GM19043 (cell line): ENCODE results near the gene DIP2C.
"Not testable (repeated sequence)": the region's sequence is repeated elsewhere in the genome, so short reads cannot be mapped to it uniquely, and the experiment has no call there.

Experiments used
- ATAC-seq: cut with Tn5 transposase; IDR thresholded peaks from one replicate; pipeline ENCODE4 v1.9.1; 2021; ENCODE audit warnings: low read depth; ENCODE audit not compliant: unreplicated experiment

The DIP2C gene

DNA sequence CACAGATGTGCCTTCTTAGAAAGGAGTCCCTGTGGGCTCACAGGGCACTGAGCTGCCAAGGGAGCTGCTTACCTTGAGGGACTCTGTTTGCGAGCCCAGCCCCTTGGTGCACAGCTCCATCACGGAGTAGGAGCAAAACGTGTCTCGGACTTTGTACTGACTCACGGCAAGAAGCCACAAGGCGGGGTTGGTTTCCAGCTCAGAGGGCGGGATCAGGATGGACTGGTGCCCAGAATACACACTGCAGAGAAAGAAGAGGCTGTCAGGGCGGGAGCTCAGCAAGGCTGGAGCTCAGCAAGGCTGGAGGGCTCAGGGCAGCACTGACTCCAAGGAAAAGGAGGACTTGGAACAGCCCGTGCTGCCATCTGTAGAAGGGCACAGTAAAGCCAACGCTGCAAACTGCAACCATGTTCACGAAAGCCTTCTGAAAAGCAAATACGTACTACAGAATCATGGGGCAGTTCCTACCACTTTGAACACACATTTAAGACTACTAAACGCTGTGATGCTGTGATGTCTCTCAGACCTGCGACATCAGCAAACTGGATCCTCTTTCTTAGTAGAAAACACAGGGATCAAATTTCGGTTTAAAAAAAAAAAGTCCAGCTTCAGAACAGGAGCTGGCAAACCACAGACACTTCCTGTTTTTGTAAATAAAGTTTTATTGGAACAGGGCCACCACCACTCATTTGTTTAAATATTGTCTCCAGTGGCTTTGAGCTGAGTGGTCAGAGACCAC is 359.9 kb downstream of the DIP2C start:
- ATAC-seq: no peak

DNA sequence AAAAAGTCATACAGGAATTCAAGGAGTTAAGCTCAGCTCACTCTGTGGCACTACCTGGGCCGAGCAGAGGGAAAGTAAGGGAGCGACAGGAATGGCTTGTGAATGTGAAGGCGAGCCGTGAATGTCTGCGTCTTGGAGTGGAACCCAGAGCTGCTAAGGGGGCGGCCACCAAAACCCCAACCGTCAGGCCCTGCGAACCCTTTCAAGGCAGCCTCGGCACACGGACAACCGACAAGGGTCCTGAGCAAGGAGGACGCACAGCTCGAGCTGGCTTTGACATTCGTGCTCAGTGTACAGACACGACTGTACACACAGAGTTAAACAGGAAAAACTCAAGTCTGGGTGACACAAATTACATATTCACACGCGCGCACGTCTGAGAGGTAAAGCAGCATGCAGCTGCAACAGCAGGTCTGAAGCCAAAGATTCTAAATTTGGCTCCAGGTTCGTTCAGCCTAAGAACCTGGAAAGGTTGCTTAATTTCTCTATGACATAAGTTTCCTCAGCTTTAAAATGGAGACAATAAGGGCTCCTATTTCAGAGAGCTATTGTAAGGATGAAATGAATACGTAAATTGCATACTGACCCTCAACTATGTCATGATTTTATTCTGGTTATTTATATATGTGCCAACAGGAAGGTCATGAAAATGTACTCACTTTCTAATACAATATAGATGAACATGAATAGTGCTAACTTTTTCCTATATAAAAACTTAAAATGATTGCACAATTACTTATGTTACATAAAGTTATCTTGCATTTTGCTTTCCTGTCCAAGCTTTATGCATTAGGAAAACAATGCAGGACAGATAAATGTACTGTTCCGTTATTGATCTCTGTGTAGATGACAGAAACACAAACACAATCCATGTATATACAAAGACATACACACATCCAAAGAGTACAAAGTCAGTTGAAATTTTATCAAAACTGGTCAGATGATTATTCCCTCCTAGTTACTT is 361.3 kb downstream of the DIP2C start:
- no peak for ATAC-seq

DNA sequence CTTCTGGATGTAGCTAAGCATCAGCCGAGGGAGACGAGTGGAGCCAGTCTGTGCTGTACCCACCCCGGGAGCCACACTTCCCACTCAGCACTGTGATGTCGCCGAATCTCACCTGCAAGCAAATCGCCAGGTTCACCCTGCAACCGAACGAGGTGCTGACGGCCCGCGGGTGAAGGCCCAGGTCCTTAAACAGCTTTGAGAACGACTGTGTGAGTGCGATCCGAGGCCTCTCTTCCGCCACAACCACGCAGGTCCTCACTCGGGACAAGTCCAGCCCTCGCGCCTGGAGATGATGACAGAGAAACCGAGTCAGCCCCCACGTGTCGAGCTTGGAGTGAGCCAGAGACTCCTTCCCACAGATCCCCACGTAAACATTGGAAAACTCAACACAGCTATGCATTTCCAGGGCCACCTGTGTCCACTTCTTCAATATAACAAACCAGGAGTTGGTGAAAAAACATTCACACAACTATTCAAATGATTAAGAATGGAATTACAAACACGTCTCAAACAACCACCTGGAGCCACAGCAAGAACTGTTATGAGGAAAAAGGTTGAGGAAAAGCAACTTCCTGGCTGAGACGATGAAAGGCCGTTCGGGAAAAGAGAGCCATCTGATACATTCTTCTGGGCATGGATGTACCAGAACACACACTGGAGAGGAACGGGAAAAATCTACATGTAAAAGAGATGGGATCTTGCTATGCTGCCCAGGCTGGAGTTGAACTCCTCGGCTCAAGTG is 362.4 kb downstream of the DIP2C start:
- no peak for ATAC-seq

- ATAC-seq: no peak
These were observed 363.1 kb downstream of the DIP2C start for GRCh38 chr10:326350-326749.

DNA sequence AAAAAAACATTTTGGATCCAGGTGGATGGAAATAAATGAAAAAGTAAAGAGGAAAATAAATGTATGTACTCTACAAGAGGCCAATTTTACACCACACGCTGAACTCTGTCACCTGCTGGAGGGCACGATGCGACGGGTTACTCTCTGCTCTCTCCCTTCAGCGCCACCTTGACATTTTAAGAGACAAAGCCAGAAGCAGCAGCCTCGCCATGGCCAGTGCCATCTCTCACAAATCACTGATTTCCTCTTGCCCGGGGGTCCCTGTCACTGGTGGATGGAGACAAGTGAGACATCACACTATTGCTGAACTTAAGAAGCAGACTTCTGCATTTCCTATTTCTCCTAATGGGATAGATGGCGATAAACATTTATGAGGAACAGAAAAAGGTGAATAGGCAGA is 364.2 kb downstream of the DIP2C start:
- no peak for ATAC-seq

DNA sequence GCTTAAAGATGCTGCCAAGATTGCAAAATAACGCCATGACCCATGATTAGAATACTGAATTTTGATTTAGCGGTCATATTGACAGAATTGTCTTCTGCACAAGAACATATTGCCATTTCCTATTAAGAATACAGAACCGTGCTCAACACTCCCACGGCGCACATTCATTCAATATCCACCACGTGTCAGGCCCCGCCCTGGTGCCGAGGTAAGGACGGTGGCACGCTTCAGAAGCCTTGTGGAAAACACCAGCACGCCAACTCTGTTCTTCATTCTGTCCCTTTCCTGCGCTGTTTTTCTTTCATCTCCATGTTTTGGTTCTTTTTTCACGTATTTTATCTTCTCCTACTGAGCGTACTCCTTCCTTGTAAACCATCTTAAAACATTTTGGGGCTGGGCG is 364.9 kb downstream of the DIP2C start:
- no peak for ATAC-seq

- peak; percentile 85 for ATAC-seq
These were observed 365.7 kb downstream of the DIP2C start for GRCh38 chr10:323651-324293.

GRCh38 chr10:323046-323445 is 366.4 kb downstream of the DIP2C start:
- not testable (repeated sequence) for ATAC-seq

DNA sequence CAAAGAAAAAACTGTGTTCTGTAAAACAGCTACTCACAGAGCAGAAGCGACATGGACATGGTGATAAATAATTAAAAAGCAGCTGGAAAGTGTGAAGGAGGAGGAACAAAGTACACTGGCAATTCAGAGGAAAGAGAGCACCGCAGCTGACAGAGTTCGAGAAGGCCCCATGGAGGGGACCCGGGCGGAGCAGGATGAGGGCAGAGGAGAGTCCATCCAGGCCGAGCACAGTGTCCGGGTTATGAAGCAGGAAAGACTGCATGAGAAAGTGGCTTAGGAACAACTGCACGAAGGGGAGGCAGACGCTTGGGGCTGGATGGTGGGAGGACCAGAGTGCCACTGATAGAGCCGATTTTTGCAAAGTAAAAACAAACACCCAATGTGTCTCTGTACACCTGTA is 368.7 kb downstream of the DIP2C start:
- ATAC-seq: no peak

- ATAC-seq: no peak
These were observed 371.5 kb downstream of the DIP2C start for GRCh38 chr10:317926-318325.

DNA sequence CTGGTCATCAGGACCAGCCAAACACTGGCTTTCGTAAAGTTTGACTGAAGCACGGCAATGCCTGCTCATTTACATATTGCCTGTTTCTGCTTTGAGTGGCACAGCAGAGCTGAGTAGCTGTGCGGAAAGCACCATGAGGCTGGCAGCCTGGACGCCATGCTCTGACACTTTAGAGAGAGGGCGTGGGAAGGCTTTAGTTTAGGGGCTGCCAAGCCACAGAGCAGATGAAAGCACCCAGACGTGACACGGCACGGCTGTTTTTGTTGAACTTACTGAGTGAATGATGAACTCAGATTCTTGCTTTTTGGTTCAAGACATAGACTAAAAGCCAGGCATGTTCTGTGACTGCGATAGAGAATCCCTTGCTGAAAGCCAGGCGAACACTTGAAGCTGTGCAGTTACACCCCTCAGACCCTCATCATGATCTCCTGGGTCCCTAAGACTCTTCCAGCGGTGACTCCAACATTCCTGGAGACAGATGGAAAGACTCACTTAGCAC is 372.1 kb downstream of the DIP2C start:
- ATAC-seq: peak; percentile 91

DNA sequence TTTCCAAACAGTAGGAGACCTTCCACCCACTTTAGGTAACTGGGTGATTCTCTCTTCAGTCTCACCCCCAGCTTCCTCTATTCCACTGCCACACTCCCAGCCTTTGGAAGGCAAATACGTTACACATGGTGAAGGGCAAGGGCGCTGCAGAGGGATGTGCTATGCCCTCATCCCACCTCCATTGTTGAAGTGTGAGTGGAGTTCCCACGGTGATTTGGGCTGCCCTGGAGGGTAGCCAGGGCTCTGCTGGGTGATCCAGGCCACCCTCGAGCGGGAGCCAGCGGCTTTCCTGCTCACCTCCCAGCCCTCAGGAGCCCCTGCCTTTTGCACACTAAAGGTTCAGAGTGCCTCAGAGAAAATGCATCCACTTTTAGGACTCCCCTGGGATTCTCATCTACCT is 373.1 kb downstream of the DIP2C start:
- no peak for ATAC-seq

- no peak for ATAC-seq
These were observed 374.6 kb downstream of the DIP2C start for GRCh38 chr10:314871-315270.

DNA sequence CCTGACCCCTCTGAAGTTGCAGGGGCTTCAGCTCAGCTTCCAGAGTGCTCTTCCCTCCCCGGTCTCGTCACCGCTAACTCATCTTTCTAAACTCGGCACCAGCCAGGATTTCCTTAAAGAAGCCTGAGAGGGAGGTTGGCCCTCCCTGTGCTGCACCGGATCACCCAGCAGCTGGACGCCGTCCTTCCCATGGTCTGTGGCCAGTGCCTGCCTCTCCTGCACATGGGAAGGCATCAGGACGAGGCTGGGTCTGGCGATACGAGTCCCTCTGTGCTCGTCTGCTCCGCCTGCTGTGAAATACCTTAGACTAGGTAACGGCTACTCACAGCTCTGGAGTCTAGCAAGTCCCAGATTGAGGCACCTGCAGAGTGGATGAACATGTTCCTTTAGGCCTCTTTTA is 375.1 kb downstream of the DIP2C start:
- ATAC-seq: no peak

GRCh38 chr10:311901-312665 is 377.4 kb downstream of the DIP2C start:
- no peak for ATAC-seq

- ATAC-seq: no peak
These were observed 378.4 kb downstream of the DIP2C start for GRCh38 chr10:310976-311639.

DNA sequence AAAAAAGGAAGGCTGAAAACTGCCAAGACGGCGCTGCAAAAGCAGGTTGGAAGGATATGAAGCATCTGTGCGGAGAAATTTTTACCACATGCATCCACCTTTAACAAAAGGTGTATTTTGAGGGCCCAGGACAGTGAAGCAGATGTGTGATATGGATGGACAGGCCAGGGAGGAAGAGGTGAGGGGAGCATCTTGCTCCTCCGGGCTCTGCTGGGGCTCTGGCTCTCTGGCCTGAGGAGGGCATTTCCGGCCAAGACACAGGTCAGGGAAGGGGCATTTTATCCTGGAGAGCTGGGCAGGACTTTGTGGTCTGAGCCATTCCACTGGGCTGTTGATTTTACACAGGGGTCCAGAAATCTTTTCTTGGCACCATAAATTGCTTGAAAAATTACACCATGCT is 379.1 kb downstream of the DIP2C start:
- no peak for ATAC-seq

DNA sequence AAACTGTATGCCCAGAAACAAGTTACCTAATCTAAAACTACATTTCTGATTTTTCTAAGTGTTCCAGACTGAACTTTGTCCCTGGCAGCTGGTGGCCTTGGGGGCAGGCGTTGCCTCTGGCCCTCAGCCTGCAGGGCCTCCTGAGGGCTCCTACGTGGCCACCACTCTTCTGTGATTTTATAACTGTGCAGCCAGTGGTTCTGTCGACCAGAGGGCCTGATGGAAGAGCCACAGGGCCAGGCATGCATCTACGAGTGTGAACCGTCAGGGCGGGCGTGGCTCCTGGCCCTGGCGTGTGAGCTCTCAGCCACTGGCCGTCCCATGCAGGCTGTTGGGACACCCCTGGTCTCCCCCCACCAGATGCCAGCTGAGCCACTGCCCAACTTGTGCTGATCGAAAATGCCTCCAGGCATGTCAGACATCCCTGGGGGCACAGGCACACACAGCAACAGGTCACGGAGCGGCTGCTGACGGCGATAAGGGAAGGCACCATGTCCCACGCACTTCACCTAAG is 380.8 kb downstream of the DIP2C start:
- ATAC-seq: no peak

DNA sequence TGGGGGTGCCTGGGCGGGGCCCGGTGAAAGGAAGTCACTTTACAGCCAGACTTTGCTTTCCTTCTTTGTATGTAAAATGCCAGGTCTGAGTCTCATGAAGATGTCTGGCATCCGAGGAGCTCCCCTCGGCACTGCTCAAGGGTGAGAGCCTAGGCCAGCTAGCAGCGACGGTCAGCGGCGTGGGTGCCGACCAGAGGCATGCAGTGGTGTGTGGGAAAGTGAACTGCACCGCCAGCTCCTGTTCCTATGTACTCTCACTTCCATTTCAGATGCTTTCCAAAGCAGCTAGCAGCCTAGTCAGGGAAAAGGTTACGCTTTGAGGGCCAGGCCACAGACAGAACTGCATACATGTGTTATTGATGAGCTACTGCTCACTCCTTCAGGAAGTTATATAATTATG is 381.4 kb downstream of the DIP2C start:
- no peak for ATAC-seq
